ENCODE data around the gene RAB6B. TPM values are rescaled to one million over a fixed set of nuclear protein-coding genes. Genes with fewer than 3 reads are reported as not detected.

Gene RAB6B
- total and polyA plus RNA-seq, 2 experiments from 2014 or later, result 2.6 to 3.0 TPM

DNA sequence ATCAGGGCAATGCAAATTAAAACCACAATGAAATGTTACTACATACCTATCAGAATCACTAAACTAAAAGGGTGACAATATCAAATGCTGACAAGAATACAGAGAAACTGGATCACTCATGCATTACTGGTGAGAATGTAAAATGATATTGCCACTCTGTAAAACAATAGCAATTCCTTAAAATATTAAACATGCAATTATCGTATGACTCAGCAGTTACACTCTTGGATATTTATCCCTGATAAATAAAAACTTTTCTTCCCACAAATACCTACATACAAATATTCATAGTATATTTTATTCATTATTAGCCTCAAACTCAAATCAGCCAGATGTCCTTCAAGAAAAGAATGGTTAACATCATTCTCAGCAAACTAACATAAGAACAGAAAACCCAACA is 25.9 kb upstream of the RAB6B start:
- Histone ChIP-seq H3K9me3 (ENCODE audit: low read depth) (peaks cover 4% of the 10 kb centered on the region), H3K36me3 (no peaks in the 10 kb centered on the region), H3K27me3 (no peaks in the 10 kb centered on the region), H3K4me3 (no peak overlapping the region), H3K27ac (no peak overlapping the region), H3K4me1 (ENCODE audit: low read depth) (no peaks in the 10 kb centered on the region)
- no peak for DNase-seq (ENCODE audit: low read depth in 1 of 2, low spot score in 1 of 2)
- no peak for TF ChIP-seq CTCF (IDR thresholded peaks at IDR 0.05; ENCODE audit: low read depth, low read length)

DNA sequence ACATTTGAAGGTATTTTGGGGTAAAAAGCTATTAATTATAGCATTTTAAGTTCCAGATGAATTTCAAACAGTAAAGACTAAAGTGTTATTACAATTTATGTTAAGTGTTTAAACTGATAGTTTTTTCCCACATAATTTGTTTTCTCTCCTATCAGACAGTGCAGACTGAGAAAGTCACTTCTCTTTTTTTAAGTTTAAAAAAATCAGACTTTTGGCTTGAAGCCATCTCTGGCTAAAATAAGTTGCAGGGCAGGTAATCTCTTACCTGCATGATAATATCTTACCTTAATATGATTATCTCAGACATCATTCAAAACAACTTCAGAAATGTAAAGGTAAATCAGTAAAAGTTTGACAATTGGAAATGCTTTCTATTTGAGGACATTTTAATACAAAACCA is 21.5 kb upstream of the RAB6B start:
- H3K4me3 ChIP-seq, result no peak overlapping the region
- no peak for TF ChIP-seq CTCF (IDR thresholded peaks at IDR 0.05; ENCODE audit: low read depth, low read length)
- no peaks in the 10 kb centered on the region for H3K4me1 ChIP-seq (ENCODE audit: low read depth)
- H3K27me3 ChIP-seq, result peaks cover 4% of the 10 kb centered on the region
- no peak for DNase-seq (ENCODE audit: low read depth in 1 of 2, low spot score in 1 of 2)
- peaks cover 4% of the 10 kb centered on the region for H3K9me3 ChIP-seq (ENCODE audit: low read depth)
- H3K36me3 ChIP-seq, result no peaks in the 10 kb centered on the region
- no peak overlapping the region for H3K27ac ChIP-seq

GRCh38 chr3:133915685-133916658 is 20.3 kb upstream of the RAB6B start:
- Histone ChIP-seq H3K27ac (no peak overlapping the region), H3K9me3 (ENCODE audit: low read depth) (peaks cover 4% of the 10 kb centered on the region), H3K27me3 (peaks cover 4% of the 10 kb centered on the region), H3K4me3 (no peak overlapping the region), H3K4me1 (ENCODE audit: low read depth) (no peaks in the 10 kb centered on the region), H3K36me3 (no peaks in the 10 kb centered on the region)
- peak in 1 of 2 donors; percentile 19 for DNase-seq (ENCODE audit: low read depth in 1 of 2, low spot score in 1 of 2)
- no peak for TF ChIP-seq CTCF (IDR thresholded peaks at IDR 0.05; ENCODE audit: low read depth, low read length)

DNA sequence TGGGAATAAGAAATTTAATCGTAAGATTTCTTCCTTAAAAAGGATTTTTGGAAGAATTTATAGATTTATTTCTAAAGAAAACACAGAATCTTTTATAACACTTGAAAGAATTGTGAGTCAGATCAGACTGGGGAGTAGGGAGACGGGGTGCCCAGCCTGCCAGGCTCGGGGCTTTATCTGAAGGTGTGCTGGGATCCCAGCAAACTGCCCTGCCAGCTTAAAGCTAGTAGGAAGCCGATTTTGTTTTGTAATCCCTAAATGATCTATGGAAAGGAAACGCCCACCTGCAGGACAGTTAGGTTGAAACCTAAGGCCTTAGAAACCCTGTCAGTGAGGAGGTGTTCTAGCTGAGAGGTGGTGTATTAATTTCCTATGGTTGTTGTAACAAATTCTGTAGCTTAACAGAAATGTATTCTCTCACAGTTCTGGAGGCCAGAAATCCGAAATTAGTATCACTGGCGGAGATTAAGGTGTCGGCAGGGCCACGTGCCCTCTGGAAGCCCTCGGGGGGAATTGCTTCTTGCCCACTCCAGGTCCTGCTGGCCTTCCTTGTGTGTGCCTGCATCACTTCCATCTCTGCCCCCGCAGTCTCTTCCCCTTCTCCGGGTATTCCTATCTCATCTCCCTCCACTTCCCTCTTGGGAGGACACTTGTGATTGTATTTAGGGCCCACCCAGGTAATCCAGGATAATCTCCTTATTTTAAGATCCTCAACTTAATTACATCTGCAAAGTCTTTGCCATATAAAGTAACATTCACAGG is 19.3 kb upstream of the RAB6B start:
- H3K27me3 ChIP-seq, result peaks cover 4% of the 10 kb centered on the region
- H3K36me3 ChIP-seq, result no peaks in the 10 kb centered on the region
- peaks cover 4% of the 10 kb centered on the region for H3K9me3 ChIP-seq (ENCODE audit: low read depth)
- no peak overlapping the region for H3K4me3 ChIP-seq
- H3K4me1 ChIP-seq (ENCODE audit: low read depth), result no peaks in the 10 kb centered on the region
- no peak for DNase-seq (ENCODE audit: low read depth in 1 of 2, low spot score in 1 of 2)
- H3K27ac ChIP-seq, result no peak overlapping the region
- no peak for TF ChIP-seq CTCF (IDR thresholded peaks at IDR 0.05; ENCODE audit: low read depth, low read length)

- TF ChIP-seq CTCF (IDR thresholded peaks at IDR 0.05; ENCODE audit: low read depth, low read length), result peak; percentile 14
- Histone ChIP-seq H3K27ac (no peak overlapping the region), H3K27me3 (peaks cover 5% of the 10 kb centered on the region), H3K4me3 (no peak overlapping the region), H3K9me3 (ENCODE audit: low read depth) (no peaks in the 10 kb centered on the region), H3K36me3 (no peaks in the 10 kb centered on the region), H3K4me1 (ENCODE audit: low read depth) (no peaks in the 10 kb centered on the region)
- DNase-seq (ENCODE audit: low read depth in 1 of 2, low spot score in 1 of 2), result no peak
Measured at GRCh38 chr3:133910422-133910821, 14.7 kb upstream of the RAB6B start.

Data from cardiac muscle cell (in vitro differentiated cells and primary cell).